ENCODE measurements around the gene ZNHIT1. TPM values are rescaled to one million over a fixed set of nuclear protein-coding genes. Genes with fewer than 3 reads are reported as not detected.
"Not testable (repeated sequence)": the region's sequence is repeated elsewhere in the genome, so short reads cannot be mapped to it uniquely, and the experiment has no call there.

ZNHIT1 gene
- polyA plus RNA-seq, 2 donors: 56.0 to 73.2 TPM

DNA sequence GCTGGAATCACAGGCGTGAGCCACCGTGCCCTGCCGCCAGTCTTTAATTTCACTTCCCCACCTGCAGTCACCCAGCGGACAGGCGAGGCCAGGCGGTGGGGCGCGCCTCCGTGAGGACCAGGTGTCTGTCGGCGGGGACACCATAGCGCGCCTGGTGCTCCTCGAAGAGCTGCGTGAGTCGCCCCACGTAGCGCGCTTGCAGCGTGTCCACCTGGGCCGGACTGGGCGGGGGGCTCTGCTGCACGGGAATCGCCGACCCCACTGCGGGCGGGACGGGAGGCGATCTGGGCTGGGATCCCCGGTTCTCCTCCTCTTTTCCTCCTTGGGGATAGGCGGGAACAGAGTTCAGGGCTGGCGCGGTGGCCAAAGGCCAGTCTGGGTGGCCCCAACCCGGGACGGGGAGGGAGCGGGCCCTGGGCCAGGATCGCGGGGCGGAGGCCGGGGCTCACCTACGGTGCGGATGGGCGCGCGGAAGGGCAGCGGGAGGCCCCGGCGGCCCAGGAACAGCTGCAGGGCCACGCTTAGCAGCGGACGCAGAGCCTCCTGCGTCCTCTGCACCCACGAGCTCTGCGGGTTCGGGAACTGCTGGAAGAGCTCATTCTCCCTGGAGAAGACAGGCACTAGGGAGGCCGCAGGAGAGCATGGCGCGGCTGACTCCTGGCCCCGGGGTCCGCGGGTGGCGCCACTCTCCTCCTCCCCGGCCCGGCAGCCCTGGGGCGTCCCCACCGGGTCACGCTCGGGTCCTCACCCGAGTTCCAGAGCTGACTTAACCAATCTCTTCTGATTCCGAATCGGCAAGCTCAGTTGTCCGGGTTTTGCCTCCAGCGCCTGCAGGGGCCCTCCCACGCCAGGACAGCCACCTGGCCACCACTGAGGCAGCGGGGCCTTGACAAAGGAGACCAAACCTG lies 16.0 kb upstream of the ZNHIT1 start:
- Histone ChIP-seq H3K36me3 (ENCODE audit: control insufficient read depth in 2 of 2, insufficient read depth in 2 of 2, low read length in 1 of 2) (no peaks in the 10 kb centered on the region), H3K27me3 (ENCODE audit: control insufficient read depth in 1 of 2, insufficient read depth in 2 of 2, low read length in 2 of 2) (peaks cover 0 to 24% of the 10 kb centered on the region in 2 donors), H3K4me1 (ENCODE audit: control insufficient read depth in 2 of 2, insufficient read depth in 2 of 2, low read length in 1 of 2) (peaks cover 0 to 7% of the 10 kb centered on the region in 2 donors), H3K9me3 (ENCODE audit: control insufficient read depth in 2 of 2, insufficient read depth in 1 of 2, low read depth in 1 of 2, low read length in 1 of 2) (no peaks in the 10 kb centered on the region), H3K27ac (ENCODE audit: low read depth in 2 of 2, low read length in 1 of 2) (no peak overlapping the region), H3K4me3 (ENCODE audit: low read depth in 1 of 2, low read length in 2 of 2) (peak overlapping the region in 1 of 2 donors; percentile 14)
- 8 to 10% methylated on average over 73 to 75 of the region's 75 CpGs for WGBS, 2 donors

DNA sequence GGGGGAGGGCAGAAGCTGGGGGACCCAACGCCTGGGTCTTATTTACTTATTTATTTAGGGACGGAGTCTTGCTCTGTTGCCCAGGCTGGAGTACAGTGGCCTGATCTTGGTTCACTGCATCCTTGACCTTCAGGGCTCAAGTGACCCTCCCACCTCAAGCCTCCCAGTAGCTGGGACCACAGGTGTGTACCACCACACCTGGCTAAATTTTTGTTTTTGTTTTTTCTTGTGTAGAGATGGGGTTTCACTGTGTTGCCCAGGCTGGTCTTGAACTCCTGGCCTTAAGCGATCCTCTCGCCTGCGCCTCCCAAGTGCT lies 15.4 kb upstream of the ZNHIT1 start:
- peaks cover 0 to 7% of the 10 kb centered on the region in 2 donors for H3K4me1 ChIP-seq (ENCODE audit: control insufficient read depth in 2 of 2, insufficient read depth in 2 of 2, low read length in 1 of 2)
- peaks cover 0 to 24% of the 10 kb centered on the region in 2 donors for H3K27me3 ChIP-seq (ENCODE audit: control insufficient read depth in 1 of 2, insufficient read depth in 2 of 2, low read length in 2 of 2)
- no peaks in the 10 kb centered on the region for H3K9me3 ChIP-seq (ENCODE audit: control insufficient read depth in 2 of 2, insufficient read depth in 1 of 2, low read depth in 1 of 2, low read length in 1 of 2)
- H3K27ac ChIP-seq (ENCODE audit: low read depth in 2 of 2, low read length in 1 of 2): no peak overlapping the region
- H3K36me3 ChIP-seq (ENCODE audit: control insufficient read depth in 2 of 2, insufficient read depth in 2 of 2, low read length in 1 of 2): no peaks in the 10 kb centered on the region
- 82 to 83% methylated on average over 5 of the region's 5 CpGs for WGBS, 2 donors
- no peak overlapping the region for H3K4me3 ChIP-seq (ENCODE audit: low read depth in 1 of 2, low read length in 2 of 2)

DNA sequence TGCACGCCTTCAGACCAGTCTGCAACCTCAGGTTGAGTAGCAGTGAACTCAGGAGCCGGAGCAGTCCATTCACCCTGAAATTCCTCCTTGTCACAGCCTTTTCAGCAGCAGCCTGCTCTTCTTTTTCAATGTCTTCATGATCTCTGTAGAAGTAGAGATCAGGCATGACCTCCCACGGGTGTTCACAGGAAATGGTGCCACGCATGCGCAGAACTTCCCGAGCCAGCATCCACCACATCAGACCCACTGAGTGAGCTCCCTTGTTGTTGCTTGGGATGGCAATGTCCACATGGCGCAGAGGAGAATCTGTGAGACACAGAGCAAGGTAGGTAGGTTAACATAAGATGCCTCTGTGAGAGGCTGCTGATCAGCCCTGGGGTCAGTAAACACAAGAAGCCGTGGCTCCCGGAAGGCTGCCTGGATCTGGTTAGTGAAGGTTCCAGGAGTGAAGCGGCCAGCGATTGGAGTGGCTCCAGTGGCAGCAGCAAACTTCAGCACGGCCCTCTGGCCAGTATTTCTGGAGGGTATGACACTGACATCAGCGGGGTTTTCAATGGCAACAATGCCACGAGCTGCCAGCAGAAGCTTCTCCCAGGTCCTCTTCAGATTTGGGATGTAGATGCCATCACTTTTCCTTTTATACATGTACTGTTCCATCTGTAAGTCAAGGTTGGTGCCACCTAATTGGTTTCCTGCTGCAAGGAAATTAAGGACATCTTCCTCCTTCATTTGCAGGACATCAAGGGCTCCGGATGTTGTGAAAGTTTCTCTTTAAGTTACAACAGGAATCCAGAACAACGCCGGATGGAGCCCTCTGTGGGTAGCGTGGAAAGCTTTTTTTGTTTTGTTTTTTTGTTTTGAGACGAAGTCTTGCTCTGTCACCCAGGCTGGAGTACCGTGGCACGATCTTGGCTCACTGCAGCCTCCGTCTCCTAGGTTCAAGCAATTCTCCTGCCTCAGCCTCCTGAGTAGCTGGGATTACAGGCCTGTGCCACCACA lies 13.9 kb upstream of the ZNHIT1 start:
- H3K27me3 ChIP-seq (ENCODE audit: control insufficient read depth in 1 of 2, insufficient read depth in 2 of 2, low read length in 2 of 2): peaks cover 0 to 23% of the 10 kb centered on the region in 2 donors
- 64 to 69% methylated on average over 22 of the region's 22 CpGs for WGBS, 2 donors
- not testable (repeated sequence) for H3K9me3 ChIP-seq (ENCODE audit: control insufficient read depth in 2 of 2, insufficient read depth in 1 of 2, low read depth in 1 of 2, low read length in 1 of 2); H3K4me1 ChIP-seq (ENCODE audit: control insufficient read depth in 2 of 2, insufficient read depth in 2 of 2, low read length in 1 of 2); H3K27ac ChIP-seq (ENCODE audit: low read depth in 2 of 2, low read length in 1 of 2); H3K4me3 ChIP-seq (ENCODE audit: low read depth in 1 of 2, low read length in 2 of 2); H3K36me3 ChIP-seq (ENCODE audit: control insufficient read depth in 2 of 2, insufficient read depth in 2 of 2, low read length in 1 of 2)

DNA sequence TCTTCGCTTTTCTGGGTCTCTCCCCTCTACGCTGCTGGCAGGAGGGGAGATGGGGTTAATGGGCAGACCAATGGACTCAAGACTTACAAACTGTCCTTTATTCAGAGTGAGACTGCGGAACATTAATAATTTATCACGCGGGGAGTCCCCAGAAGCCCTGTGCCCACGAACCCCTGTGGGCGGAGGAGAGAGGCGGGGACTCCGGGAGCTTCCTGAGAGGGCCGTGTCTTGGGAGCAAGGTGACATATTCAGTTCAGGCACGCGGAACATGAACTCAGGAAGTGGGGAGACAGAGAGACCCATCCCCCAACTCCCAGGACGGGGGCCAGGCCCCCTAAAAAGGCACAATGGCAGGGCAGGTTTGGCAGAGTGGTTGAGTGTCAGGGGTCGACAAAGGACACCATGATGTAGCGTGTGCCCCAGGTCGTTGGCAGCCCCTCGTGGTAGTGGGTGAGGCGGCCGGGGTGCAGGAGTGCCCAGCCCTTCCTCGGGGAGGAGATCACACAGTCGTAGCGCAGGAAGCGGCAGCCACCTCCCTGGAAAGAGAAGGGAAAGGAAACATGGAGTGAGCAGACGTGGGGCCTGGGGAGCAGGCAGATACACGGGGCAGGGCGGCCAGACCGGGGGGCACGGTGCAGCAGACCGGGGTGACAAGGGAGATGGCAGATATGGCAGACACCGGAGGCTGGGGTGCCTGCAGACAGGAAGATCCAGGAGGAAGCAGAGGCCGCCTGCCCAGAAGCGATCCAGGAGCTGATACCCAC lies 11.9 kb upstream of the ZNHIT1 start:
- H3K36me3 ChIP-seq (ENCODE audit: control insufficient read depth in 2 of 2, insufficient read depth in 2 of 2, low read length in 1 of 2): peaks cover 0 to 11% of the 10 kb centered on the region in 2 donors
- H3K27me3 ChIP-seq (ENCODE audit: control insufficient read depth in 1 of 2, insufficient read depth in 2 of 2, low read length in 2 of 2): peaks cover 0 to 19% of the 10 kb centered on the region in 2 donors
- no peak overlapping the region for H3K27ac ChIP-seq (ENCODE audit: low read depth in 2 of 2, low read length in 1 of 2)
- no peak overlapping the region for H3K4me3 ChIP-seq (ENCODE audit: low read depth in 1 of 2, low read length in 2 of 2)
- WGBS, 2 donors: 82 to 86% methylated on average over 32 of the region's 32 CpGs
- no peaks in the 10 kb centered on the region for H3K9me3 ChIP-seq (ENCODE audit: control insufficient read depth in 2 of 2, insufficient read depth in 1 of 2, low read depth in 1 of 2, low read length in 1 of 2)
- peaks cover 0 to 7% of the 10 kb centered on the region in 2 donors for H3K4me1 ChIP-seq (ENCODE audit: control insufficient read depth in 2 of 2, insufficient read depth in 2 of 2, low read length in 1 of 2)

DNA sequence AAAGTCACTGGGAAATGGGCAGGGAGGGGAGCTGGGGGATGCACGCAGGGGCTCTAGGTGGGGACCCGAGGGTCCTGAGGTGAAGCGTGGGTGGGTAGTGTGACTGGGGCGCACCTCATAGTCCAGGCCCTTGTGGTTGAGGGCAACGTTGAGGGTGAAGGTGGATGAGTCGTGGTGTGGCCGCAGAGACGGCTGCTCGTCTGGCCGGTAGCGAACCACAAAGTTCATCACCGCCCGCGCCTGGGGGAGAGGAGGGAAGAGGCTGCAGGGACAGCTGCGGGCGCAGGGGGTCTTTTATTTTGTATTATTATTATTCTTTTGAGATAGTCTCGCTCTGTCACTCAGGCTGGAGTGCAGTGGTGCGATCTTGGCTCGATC lies 11.3 kb upstream of the ZNHIT1 start:
- Histone ChIP-seq H3K9me3 (ENCODE audit: control insufficient read depth in 2 of 2, insufficient read depth in 1 of 2, low read depth in 1 of 2, low read length in 1 of 2) (no peaks in the 10 kb centered on the region), H3K27ac (ENCODE audit: low read depth in 2 of 2, low read length in 1 of 2) (no peak overlapping the region), H3K4me1 (ENCODE audit: control insufficient read depth in 2 of 2, insufficient read depth in 2 of 2, low read length in 1 of 2) (peaks cover 0 to 5% of the 10 kb centered on the region in 2 donors), H3K36me3 (ENCODE audit: control insufficient read depth in 2 of 2, insufficient read depth in 2 of 2, low read length in 1 of 2) (peaks cover 0 to 15% of the 10 kb centered on the region in 2 donors), H3K4me3 (ENCODE audit: low read depth in 1 of 2, low read length in 2 of 2) (no peak overlapping the region), H3K27me3 (ENCODE audit: control insufficient read depth in 1 of 2, insufficient read depth in 2 of 2, low read length in 2 of 2) (peaks cover 0 to 17% of the 10 kb centered on the region in 2 donors)
- 83 to 85% methylated on average over 19 of the region's 19 CpGs for WGBS, 2 donors

DNA sequence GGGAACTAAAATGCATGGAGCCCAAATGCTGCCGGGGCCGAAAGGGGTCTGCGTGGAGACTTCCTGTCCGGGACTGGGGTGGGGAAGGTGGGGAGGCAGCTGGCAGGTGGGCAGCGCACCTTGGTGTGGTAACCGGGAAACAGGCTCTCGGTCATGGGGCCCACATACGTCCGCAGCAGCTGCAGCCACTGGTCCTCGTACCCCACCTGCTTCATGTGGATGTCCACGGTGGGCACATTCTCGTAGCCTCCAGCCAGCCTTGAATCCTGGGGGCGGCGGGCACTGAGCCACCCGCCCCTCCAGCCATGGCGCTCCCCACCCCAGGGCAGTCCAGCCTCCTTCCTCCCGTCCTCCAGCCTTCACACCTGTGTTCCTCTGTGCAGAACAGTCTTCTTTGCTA lies 10.5 kb upstream of the ZNHIT1 start:
- Histone ChIP-seq H3K36me3 (ENCODE audit: control insufficient read depth in 2 of 2, insufficient read depth in 2 of 2, low read length in 1 of 2) (peaks cover 4 to 22% of the 10 kb centered on the region in 2 donors), H3K27ac (ENCODE audit: low read depth in 2 of 2, low read length in 1 of 2) (no peak overlapping the region), H3K9me3 (ENCODE audit: control insufficient read depth in 2 of 2, insufficient read depth in 1 of 2, low read depth in 1 of 2, low read length in 1 of 2) (no peaks in the 10 kb centered on the region), H3K27me3 (ENCODE audit: control insufficient read depth in 1 of 2, insufficient read depth in 2 of 2, low read length in 2 of 2) (peaks cover 0 to 9% of the 10 kb centered on the region in 2 donors), H3K4me1 (ENCODE audit: control insufficient read depth in 2 of 2, insufficient read depth in 2 of 2, low read length in 1 of 2) (no peaks in the 10 kb centered on the region), H3K4me3 (ENCODE audit: low read depth in 1 of 2, low read length in 2 of 2) (no peak overlapping the region)
- 91 to 93% methylated on average over 17 of the region's 17 CpGs for WGBS, 2 donors

DNA sequence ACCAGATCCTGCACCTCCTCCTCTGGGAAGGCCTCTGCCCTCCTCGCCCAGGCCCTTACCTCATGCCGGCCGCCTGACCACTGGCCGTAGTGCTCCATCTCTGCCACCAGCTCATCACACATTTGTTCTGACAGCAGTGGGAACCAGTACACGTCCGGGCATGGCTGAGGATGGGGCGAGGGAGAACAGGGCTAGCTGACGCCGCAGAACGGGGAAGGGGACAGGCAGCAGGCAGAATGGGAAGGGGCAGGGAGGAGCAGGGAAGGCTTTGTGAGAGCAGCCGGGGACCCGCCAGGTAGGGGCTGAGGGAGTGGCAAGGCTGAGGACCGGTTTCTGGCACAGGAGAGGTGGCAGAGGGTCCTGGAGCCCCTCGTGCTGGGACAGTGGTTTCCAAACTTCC lies 9.2 kb upstream of the ZNHIT1 start:
- no peaks in the 10 kb centered on the region for H3K9me3 ChIP-seq (ENCODE audit: control insufficient read depth in 2 of 2, insufficient read depth in 1 of 2, low read depth in 1 of 2, low read length in 1 of 2)

DNA sequence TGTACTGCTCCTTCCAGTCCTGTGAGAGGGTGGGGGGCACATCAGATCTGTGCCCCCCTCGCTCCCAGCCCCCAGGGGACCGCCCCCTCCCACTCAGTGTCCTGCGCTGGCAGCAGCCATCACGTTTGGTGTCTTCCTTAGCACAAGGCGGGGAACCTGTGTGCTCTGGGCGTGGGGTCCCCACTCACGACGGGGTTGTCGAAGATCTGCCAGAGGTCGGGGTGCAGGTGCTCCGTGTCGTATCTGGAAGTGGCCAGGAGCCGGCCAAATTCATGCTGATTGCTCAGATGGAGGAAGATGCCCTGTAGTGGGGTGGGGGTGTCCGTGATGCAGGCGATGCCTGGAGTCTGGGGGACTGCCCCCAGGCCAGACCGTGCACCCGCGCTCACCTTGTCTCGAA lies 7.8 kb upstream of the ZNHIT1 start:
- WGBS, 2 donors: 93 to 97% methylated on average over 19 of the region's 19 CpGs
- H3K27me3 ChIP-seq (ENCODE audit: control insufficient read depth in 1 of 2, insufficient read depth in 2 of 2, low read length in 2 of 2): no peaks in the 10 kb centered on the region
- peaks cover 4 to 22% of the 10 kb centered on the region in 2 donors for H3K36me3 ChIP-seq (ENCODE audit: control insufficient read depth in 2 of 2, insufficient read depth in 2 of 2, low read length in 1 of 2)
- H3K4me3 ChIP-seq (ENCODE audit: low read depth in 1 of 2, low read length in 2 of 2): no peak overlapping the region
- no peaks in the 10 kb centered on the region for H3K9me3 ChIP-seq (ENCODE audit: control insufficient read depth in 2 of 2, insufficient read depth in 1 of 2, low read depth in 1 of 2, low read length in 1 of 2)
- no peak overlapping the region for H3K27ac ChIP-seq (ENCODE audit: low read depth in 2 of 2, low read length in 1 of 2)
- no peaks in the 10 kb centered on the region for H3K4me1 ChIP-seq (ENCODE audit: control insufficient read depth in 2 of 2, insufficient read depth in 2 of 2, low read length in 1 of 2)

More for the DNA sequence above, 9.2 kb upstream of the ZNHIT1 start:
- no peaks in the 10 kb centered on the region for H3K27me3 ChIP-seq (ENCODE audit: control insufficient read depth in 1 of 2, insufficient read depth in 2 of 2, low read length in 2 of 2)
- 89 to 94% methylated on average over 14 of the region's 14 CpGs for whole genome bisulfite sequencing, 2 donors
- no peak overlapping the region for H3K4me3 ChIP-seq (ENCODE audit: low read depth in 1 of 2, low read length in 2 of 2)
- H3K27ac ChIP-seq (ENCODE audit: low read depth in 2 of 2, low read length in 1 of 2): no peak overlapping the region
- no peaks in the 10 kb centered on the region for H3K4me1 ChIP-seq (ENCODE audit: control insufficient read depth in 2 of 2, insufficient read depth in 2 of 2, low read length in 1 of 2)
- H3K36me3 ChIP-seq (ENCODE audit: control insufficient read depth in 2 of 2, insufficient read depth in 2 of 2, low read length in 1 of 2): peaks cover 4 to 22% of the 10 kb centered on the region in 2 donors

DNA sequence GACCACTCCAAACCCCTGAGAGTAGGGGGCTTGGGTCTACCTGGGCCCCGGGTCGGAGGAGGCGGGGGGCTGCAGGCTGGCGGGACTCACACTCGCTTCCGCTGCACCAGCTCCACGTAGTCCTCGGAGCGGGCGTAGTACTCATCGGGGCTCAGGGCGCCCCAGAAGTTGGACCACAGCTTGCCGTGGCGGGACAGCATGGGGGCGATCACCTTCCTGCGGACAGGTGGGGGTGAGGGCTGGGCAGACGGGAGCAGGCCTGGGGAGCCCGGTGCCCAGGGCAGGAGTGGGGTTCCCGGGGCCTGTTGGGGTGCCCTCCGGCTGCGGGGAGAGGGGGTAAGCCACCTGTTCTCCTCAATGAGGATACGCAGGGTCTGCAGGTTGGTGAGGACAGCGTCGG lies 6.5 kb upstream of the ZNHIT1 start:
- Histone ChIP-seq H3K27me3 (ENCODE audit: control insufficient read depth in 1 of 2, insufficient read depth in 2 of 2, low read length in 2 of 2) (no peaks in the 10 kb centered on the region), H3K4me3 (ENCODE audit: low read depth in 1 of 2, low read length in 2 of 2) (no peak overlapping the region), H3K9me3 (ENCODE audit: control insufficient read depth in 2 of 2, insufficient read depth in 1 of 2, low read depth in 1 of 2, low read length in 1 of 2) (no peaks in the 10 kb centered on the region), H3K4me1 (ENCODE audit: control insufficient read depth in 2 of 2, insufficient read depth in 2 of 2, low read length in 1 of 2) (peaks cover 0 to 4% of the 10 kb centered on the region in 2 donors), H3K27ac (ENCODE audit: low read depth in 2 of 2, low read length in 1 of 2) (no peak overlapping the region), H3K36me3 (ENCODE audit: control insufficient read depth in 2 of 2, insufficient read depth in 2 of 2, low read length in 1 of 2) (peaks cover 4 to 22% of the 10 kb centered on the region in 2 donors)
- WGBS, 2 donors: 96 to 97% methylated on average over 24 of the region's 24 CpGs

Measured in esophagus (tissue), 2 donors.